NCI-H2171 treated with DMSO at 0.1 percent for 48 hours (cell line): Measurements from ENCODE around the gene CAMK2A.

Experiments used
- DNase-seq: peaks from one replicate; lab custom pipeline; 2025; lab: John Stamatoyannopoulos, UW

Gene CAMK2A

DNA sequence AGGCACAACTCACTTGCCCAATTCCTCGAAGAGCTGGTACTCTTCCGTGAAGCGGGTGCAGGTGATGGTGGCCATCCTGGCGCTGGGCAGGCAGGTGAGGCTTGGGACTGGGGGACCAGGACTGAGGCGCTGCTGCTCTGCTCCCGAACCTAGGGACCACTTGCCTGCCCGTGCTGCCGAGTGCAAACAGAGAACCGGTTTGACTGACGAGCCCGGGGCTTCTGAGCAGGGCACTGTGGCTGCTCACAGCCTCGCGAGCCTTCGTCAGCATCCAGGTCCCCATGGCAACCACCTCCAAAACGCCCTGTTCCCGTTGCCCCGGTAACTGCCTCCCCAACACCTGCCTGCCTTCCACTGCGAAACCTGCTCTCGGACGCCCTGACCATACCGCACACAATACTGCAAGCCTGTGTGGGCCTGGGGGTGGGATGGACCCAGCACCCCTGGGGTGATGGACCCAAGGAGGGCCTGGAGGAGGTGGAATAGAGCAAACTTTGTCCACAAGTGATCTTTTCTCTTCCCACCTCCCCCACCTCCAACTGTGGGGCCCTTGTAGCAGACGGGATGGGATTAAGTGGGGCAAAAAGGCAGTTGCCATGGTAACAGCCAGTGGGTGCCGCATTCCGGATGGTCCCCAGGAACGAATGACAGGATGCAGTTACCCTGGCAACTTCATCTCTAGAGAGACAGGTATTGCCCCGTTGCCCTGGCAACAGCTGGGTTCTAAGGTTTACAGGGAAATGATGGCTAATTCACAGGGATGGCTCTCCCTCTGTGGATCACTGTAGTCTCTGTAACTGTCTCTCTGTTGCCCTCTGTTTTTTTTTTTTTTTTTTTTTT lies at the start of gene CAMK2A:
CAMK2A (minus strand) TSS at position 223 of the 840 bp plus-strand sequence; CDS start at position 75, 148 bp downstream.
- peak; percentile 36 for DNase-seq

GRCh38 chr5:150339165-150339564 lies 49.6 kb upstream of the CAMK2A start:
- DNase-seq, result no peak

DNA sequence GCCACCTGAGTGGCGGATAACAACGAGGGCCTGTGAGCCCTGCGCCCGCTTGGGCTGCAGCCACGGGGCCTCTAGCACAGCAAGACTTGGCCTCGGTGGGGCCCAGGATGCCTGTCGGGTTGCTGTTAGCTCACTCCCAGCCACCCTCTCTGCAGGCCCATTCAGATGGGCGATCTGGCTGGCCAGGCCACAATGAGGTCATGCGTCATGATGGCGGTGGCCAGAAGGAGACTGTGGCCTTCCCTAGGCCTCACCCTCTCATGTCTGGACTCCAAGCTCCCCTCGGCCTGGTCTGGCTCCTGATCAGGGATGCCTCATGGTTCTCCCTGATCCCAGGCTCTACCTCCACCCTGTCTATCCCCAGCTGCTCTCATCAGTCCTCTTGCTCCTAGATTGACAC lies 49.0 kb upstream of the CAMK2A start:
- no peak for DNase-seq

- DNase-seq, result no peak
These were observed 46.2 kb upstream of the CAMK2A start for GRCh38 chr5:150335778-150336177.

GRCh38 chr5:150333400-150333799 lies 43.8 kb upstream of the CAMK2A start:
- DNase-seq, result no peak

GRCh38 chr5:150329881-150330876 lies 40.6 kb upstream of the CAMK2A start:
- DNase-seq, result no peak

DNA sequence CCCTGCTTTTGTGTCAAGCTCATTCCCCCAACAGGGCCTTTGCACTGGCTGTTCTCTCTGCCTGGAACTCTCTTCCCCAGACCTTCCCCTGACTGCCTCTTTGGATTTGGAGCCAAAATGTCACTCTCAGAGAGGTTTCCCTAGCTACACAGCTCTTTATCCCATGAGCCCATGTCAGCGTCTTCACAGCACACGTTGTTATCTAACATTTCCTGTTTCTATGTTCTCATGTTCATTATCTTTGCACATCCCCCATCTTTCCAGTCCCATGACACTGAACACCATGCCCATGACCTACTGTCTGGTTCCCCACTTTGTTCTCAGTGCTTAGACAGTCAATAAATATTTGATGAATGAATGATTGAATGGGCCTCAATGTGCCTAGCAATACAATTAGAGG lies 39.5 kb upstream of the CAMK2A start:
- DNase-seq, result no peak

GRCh38 chr5:150328515-150328914 lies 38.9 kb upstream of the CAMK2A start:
- no peak for DNase-seq

DNA sequence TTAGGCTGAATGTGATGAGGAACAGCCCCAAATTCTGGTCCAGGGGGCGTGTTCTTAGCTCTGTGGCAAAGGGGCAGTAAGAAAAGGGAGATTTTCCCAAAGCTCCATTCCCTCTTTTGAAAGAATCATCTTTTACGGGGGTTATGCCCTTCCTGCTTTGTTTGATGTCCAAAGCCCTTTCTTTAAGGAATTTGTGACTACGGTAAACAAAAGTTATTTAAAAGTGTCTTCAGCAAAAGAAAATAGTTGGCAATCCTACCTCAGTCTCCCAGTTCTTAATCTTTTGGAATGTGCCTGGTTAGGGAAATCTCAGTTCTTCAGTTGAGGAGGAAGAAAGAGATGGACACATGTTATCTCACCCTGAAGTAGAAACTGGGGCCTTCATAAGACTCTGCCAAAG lies 37.6 kb upstream of the CAMK2A start:
- no peak for DNase-seq

GRCh38 chr5:150326707-150327106 lies 37.1 kb upstream of the CAMK2A start:
- DNase-seq, result no peak

- no peak for DNase-seq
These were observed 35.9 kb upstream of the CAMK2A start for GRCh38 chr5:150325426-150325825.

- DNase-seq, result no peak
These were observed 34.2 kb upstream of the CAMK2A start for GRCh38 chr5:150323819-150324218.

DNA sequence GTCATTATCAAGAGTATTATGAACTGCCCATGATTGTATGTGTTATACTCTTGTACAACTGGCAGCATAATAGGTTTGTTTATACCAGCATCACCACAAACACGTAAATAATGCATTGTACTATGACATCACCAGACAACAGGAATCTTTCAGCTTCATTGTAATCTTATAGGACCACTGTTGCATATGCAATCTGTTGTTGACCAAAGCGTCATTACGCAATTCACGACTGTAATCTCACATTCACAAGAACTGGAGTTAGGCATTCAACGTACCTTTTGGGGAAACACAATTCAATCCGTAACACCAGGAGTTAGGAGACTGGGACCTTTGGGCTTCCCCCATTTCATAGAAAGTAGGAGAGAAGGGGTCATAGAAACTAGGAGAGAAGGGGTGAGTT lies 33.5 kb upstream of the CAMK2A start:
- no peak for DNase-seq

DNA sequence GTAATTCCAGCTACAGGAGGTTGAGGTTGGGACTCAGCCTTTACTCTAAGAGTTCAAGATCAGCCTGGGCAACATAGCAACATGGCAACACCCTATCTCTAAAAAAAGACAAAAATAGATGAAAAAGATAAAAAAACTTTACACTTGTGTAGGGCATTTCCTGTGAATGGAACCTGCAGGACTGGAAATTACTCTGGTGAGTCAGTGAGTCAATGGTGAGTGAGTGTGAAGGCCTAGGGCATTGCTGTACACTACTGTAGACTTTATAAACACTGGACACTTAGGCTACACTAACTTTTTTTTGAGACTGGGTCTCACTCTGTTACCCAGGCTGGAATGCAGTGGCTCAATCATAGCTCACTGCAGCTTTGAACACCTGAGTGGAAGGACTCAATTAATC lies 32.6 kb upstream of the CAMK2A start:
- no peak for DNase-seq

GRCh38 chr5:150321784-150322183 lies 32.2 kb upstream of the CAMK2A start:
- DNase-seq, result no peak

- DNase-seq, result no peak
These were observed 31.6 kb upstream of the CAMK2A start for GRCh38 chr5:150321211-150321610.

- DNase-seq, result no peak
These were observed 30.6 kb upstream of the CAMK2A start for GRCh38 chr5:150320044-150320613.

DNA sequence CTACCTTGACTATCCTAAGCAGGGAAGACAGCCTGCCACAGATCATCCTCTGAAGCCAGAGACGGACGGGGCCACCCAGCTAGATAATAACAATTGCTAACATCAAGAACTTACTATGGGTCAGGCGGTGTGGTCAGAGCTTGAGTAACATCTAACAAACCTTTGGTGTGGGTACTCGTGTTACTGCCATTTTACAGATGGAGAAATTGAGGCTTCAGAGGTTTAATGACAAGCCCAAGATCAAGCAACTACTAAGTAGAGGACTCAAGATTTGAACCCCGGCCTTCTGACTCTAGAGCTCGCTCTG lies 29.9 kb upstream of the CAMK2A start:
- no peak for DNase-seq

- DNase-seq, result no peak
These were observed 29.3 kb upstream of the CAMK2A start for GRCh38 chr5:150318613-150319483.

GRCh38 chr5:150317048-150318003 lies 27.8 kb upstream of the CAMK2A start:
- DNase-seq, result no peak
